A204.1 (cell line): ENCODE measurements around the gene CREB5.

Source experiments
- FAIRE-seq: peaks from 2 replicates; lab custom pipeline; 2012; peaks lifted over from hg19 to GRCh38; lab: Jason Lieb, UNC

The CREB5 gene

GRCh38 chr7:28685644-28686417, 273.5 kb downstream of the CREB5 start:
- FAIRE-seq = no peak

- FAIRE-seq = no peak
These were observed 274.1 kb downstream of the CREB5 start for GRCh38 chr7:28686418-28686800.

GRCh38 chr7:28687537-28687936, 275.2 kb downstream of the CREB5 start:
- no peak for FAIRE-seq

GRCh38 chr7:28688174-28688573, 275.9 kb downstream of the CREB5 start:
- FAIRE-seq = no peak

- no peak for FAIRE-seq
These were observed 276.3 kb downstream of the CREB5 start for GRCh38 chr7:28688651-28689050.

GRCh38 chr7:28695300-28696295, 283.3 kb downstream of the CREB5 start:
- no peak for FAIRE-seq

GRCh38 chr7:28697913-28698563, 285.7 kb downstream of the CREB5 start:
- no peak for FAIRE-seq

GRCh38 chr7:28698840-28699239, 286.5 kb downstream of the CREB5 start:
- no peak for FAIRE-seq

- FAIRE-seq = no peak
These were observed 287.8 kb downstream of the CREB5 start for GRCh38 chr7:28700096-28700495.

GRCh38 chr7:28700790-28701203, 288.5 kb downstream of the CREB5 start:
- FAIRE-seq = no peak

- no peak for FAIRE-seq
These were observed 289.4 kb downstream of the CREB5 start for GRCh38 chr7:28701731-28702130.

- no peak for FAIRE-seq
These were observed 289.9 kb downstream of the CREB5 start for GRCh38 chr7:28702171-28702570.

GRCh38 chr7:28703037-28703765, 290.9 kb downstream of the CREB5 start:
- no peak for FAIRE-seq

- FAIRE-seq = no peak
These were observed 292.4 kb downstream of the CREB5 start for GRCh38 chr7:28704706-28705105.

GRCh38 chr7:28705350-28705749, 293.0 kb downstream of the CREB5 start:
- FAIRE-seq = no peak

GRCh38 chr7:28706584-28706983, 294.3 kb downstream of the CREB5 start:
- FAIRE-seq = no peak

- FAIRE-seq = no peak
These were observed 295.0 kb downstream of the CREB5 start for GRCh38 chr7:28707291-28707690.

GRCh38 chr7:28708033-28708951, 296.0 kb downstream of the CREB5 start:
- no peak for FAIRE-seq

- FAIRE-seq = no peak
These were observed 297.4 kb downstream of the CREB5 start for GRCh38 chr7:28709748-28710147.

- no peak for FAIRE-seq
These were observed 298.8 kb downstream of the CREB5 start for GRCh38 chr7:28711114-28711513.
